GM18502 (cell line): Measurements from ENCODE around the gene CSAG1.
"Not testable (repeated sequence)": the region's sequence is repeated elsewhere in the genome, so short reads cannot be mapped to it uniquely, and the experiment has no call there.

Experiments
- ATAC-seq: cut with Tn5 transposase; IDR thresholded peaks from one replicate; pipeline ENCODE4 v1.9.1; 2021; ENCODE audit warnings: mild to moderate bottlenecking; ENCODE audit not compliant: unreplicated experiment, poor library complexity

CSAG1 gene

GRCh38 chrX:152706500-152706899, 27.0 kb downstream of the CSAG1 start:
- ATAC-seq: not testable (repeated sequence)

- ATAC-seq: not testable (repeated sequence)
Measured at GRCh38 chrX:152700390-152700789, 33.1 kb downstream of the CSAG1 start.

- not testable (repeated sequence) for ATAC-seq
Measured at GRCh38 chrX:152697952-152698931, 35.3 kb downstream of the CSAG1 start, which contains the start of gene MAGEA3. MAGEA3 (plus strand) TSS chrX:152698794; CDS start chrX:152700833, 2,039 bp downstream.

GRCh38 chrX:152681012-152681411, 52.5 kb downstream of the CSAG1 start:
- ATAC-seq: peak; percentile 90
